Measurements from ENCODE around the gene COX19.
"Not testable (repeated sequence)": the region's sequence is repeated elsewhere in the genome, so short reads cannot be mapped to it uniquely, and the experiment has no call there.

Gene COX19

GRCh38 chr7:1010226-1010625, 34.9 kb upstream of the COX19 start:
- no peak for DNase-seq (ENCODE audit: low read depth)

DNA sequence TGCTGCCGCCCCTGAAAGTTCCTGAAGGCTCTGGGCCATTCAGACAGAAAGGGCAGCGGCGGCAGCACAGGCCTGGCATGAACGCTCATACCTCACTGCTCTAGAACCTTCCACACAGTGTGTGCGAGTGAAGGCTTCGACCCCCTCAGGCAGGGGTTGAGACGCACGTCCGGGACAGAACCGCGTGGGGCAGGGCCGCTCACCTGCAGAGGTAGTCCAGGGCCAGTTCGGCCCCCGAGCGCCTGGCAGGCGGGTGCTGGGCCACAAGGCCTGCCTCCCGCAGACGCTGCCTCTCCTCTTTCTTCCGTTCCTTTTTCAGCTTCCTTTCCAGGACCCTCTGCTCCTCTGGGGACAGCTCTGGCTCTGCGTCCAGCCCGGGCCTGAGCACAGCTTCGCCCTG, 34.4 kb upstream of the COX19 start:
- no peak for DNase-seq (ENCODE audit: low read depth)

- no peak for DNase-seq (ENCODE audit: low read depth)
Observed at GRCh38 chr7:1008733-1009363, 33.5 kb upstream of the COX19 start.

GRCh38 chr7:1007901-1008300, 32.6 kb upstream of the COX19 start:
- no peak for DNase-seq (ENCODE audit: low read depth)

- DNase-seq (ENCODE audit: low read depth), result no peak
Observed at GRCh38 chr7:1005303-1005702, 30.0 kb upstream of the COX19 start.

DNA sequence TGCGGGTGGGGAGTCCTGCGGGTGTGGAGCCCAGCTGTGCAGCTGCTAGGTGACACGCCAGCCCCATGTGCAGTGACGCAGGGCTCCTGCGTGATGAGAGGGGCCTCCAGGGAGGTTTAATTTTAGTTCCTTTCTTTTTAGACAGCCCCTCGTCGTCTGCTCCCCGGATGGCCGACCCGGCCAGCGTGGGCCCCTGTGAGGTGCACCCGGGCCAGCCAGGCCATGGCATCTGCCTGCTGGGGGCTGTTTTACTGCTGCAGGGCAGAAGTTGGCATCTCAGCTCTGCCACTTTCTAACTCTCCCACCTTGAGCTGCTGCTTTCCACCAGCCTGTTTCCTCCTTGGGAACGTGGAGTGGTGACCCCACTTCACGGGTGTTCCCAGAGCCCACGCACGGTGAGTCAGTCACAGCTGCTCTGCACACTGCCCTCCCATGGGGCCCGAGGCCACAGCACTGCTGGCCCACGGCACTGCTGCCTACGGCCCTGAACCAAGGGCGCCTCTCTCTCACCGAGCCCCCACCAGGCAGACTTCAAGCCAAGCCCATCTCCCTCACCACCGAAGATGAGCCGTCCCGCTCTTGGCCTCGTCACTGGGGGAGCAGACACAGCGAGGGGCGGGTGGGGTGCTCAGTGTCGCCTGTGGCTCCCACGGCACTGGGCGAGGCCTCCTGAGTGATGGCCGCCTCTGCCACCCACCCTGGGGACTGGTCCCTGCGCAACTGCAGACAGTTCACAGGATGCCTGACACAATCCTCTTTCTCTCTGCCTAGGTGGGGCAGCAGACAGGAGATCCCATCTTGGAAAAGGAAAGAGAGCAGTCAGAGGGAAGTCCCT, 28.9 kb upstream of the COX19 start:
- DNase-seq (ENCODE audit: low read depth), result no peak

DNA sequence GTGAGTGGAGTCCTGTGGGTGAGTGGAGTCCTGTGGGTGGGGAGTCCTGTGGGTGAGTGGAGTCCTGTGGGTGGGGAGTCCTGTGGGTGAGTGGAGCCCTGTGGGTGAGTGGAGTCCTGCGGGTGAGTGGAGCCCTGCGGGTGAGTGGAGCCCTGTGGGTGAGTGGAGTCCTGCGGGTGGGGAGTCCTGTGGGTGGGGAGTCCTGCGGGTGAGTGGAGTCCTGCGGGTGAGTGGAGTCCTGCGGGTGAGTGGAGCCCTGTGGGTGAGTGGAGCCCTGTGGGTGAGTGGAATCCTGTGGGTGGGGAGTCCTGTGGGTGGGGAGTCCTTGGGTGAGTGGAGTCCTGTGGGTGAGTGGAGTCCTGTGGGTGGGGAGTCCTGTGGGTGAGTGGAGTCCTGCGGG, 27.1 kb upstream of the COX19 start:
- DNase-seq (ENCODE audit: low read depth), result not testable (repeated sequence)

DNA sequence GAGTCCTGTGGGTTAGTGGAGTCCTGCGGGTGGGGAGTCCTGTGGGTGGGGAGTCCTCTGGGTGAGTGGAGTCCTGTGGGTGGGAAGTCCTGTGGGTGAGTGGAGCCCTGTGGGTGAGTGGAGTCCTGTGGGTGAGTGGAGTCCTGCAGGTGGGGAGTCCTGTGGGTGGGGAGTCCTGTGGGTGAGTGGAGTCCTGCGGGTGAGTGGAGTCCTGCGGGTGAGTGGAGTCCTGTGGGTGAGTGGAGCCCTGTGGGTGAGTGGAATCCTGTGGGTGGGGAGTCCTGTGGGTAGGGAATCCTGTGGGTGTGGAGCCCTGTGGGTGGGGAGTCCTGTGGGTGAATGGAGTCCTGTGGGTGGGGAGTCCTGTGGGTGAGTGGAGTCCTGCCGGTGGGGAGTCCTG, 26.7 kb upstream of the COX19 start:
- not testable (repeated sequence) for DNase-seq (ENCODE audit: low read depth)

- not testable (repeated sequence) for DNase-seq (ENCODE audit: low read depth)
Observed at GRCh38 chr7:1001069-1001770, 25.9 kb upstream of the COX19 start.

GRCh38 chr7:999941-1000935, 24.9 kb upstream of the COX19 start:
- DNase-seq (ENCODE audit: low read depth), result no peak

GRCh38 chr7:999149-999879, 24.0 kb upstream of the COX19 start:
- no peak for DNase-seq (ENCODE audit: low read depth)

DNA sequence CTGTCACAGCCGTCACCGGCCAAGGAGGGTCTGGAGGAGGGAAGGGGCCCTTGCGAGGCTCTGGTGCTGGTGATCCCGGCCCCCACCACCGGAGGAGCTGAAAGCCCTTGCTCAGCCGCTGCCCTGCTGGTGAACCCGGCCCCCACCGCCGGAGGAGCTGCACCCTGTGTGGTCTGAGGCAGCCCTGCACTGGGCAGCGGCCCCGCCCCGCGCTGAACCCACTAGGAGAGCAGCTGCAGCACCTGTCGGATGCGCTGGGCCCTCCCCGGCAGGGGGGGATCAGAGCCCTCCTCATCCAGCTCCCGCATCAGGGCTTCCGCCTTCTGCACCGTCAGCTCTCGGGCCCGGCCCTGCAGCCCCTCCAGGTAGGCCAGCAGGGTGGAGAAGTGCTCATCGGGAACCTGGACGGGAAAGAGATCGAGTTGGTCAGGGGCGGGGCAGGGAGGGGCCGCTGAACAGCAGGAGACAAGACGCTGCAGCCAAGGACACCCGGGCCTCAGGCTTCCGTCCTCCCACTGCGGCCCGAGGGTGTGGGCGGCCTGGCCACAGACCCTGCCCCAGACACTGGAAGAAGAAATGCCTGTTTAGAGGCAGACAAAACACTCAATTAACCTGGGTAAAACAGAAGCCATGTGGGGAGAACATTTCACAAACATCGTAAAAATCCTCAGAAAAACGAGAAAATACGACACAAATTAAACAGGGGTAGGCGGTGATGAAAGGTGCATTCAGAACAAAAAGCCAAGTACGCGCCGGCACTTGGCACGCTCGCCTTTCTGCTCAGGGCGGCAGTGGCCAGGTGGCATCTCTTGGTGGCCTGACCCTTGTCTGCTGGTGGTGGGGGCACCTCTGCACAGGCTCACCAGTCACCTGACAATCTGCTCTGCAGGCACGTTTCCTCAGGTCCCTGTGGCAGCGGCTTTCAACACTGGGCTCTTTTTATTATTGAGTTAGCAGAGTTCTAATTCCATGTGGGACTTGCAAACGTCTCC, 22.4 kb upstream of the COX19 start:
- peak; percentile 19 for DNase-seq (ENCODE audit: low read depth)

- DNase-seq (ENCODE audit: low read depth), result no peak
Observed at GRCh38 chr7:996079-996872, 20.9 kb upstream of the COX19 start.

GRCh38 chr7:995571-995970, 20.2 kb upstream of the COX19 start:
- DNase-seq (ENCODE audit: low read depth), result no peak

DNA sequence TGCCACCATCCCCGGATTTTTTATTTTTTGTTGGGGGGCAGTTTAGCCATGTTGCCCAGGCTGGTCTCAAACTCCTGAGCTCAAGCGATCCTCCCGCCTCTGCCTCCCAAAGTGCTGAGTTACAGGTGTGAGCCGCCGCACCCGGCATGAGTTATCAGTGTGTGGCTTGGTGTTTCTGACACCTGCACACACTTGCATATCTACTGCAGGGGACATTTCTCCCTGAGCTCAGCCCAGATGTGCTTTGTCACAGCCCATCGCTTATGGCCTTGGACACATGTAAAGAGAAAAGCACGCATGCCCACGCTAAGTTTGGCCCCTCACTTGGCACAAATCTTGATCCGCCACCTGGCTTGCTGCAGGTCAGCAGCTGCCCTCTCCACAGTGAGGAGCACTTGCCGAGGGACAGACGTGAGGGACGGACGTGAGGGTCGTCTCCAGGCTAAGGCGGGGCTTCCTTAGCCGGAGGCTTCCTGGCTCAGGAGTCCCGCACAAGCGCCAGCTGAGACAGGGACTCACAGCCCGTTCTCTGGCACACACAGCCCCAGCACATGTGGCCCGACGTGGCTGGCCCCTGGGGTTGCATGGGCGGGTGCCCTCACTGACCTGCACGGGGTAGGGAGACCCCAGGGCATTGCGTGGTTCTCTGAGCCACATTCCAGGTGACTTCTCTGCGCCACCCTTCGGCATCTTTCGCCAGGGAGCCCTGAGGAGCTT, 19.4 kb upstream of the COX19 start:
- no peak for DNase-seq (ENCODE audit: low read depth)

DNA sequence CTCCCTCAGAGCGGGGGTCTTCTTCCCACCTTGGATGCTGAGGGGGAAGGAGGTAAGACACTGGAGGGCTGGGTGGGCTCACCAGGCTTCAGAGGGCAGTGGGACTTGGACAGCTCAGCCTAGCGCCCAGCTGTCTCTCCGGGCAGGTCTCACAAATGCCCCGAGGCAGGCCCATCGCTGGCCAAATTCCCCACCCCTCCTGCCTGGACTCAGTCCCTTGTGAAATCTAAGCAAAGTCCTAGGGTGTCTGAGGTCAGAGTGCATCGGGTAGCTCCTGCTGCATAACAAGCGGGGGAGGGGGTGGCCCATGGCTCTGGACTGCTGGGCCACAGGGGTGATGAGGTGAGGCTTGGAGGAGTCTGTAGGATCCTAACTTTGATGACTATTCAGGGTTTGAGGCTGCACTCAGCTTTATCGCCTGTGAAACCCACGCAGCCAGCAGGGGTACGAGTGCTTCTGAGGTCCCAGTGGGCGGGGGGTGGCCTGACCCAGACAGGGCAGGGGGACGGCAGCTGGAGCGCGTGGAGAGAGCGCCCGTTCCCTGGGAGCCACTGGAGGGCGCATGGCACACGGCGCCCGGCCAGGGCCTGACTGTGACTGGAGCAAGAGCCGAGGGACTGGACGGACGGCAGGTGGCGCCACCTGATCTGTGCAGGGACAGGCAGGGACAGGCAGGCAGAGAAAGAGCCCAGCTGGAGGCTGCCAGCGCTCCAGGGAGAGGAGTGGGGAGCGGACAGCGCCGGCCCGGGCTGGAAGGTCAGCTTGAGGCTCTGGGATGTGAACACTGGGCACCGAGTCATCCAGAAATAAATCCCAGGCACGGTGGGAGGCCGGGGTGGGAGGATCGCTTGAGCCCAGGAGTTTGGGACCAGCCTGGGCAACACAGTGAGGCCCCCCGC, 17.6 kb upstream of the COX19 start:
- peak; percentile 95 for DNase-seq (ENCODE audit: low read depth)
